ENCODE measurements around the gene CRK. TPM values are rescaled to one million over a fixed set of nuclear protein-coding genes. Genes with fewer than 3 reads are reported as not detected.
"Not testable (repeated sequence)": the region's sequence is repeated elsewhere in the genome, so short reads cannot be mapped to it uniquely, and the experiment has no call there.

Gene CRK
- total and polyA plus RNA-seq, 5 donors from 2014 or later: 15.3 to 33.0 (median 24.9) TPM

DNA sequence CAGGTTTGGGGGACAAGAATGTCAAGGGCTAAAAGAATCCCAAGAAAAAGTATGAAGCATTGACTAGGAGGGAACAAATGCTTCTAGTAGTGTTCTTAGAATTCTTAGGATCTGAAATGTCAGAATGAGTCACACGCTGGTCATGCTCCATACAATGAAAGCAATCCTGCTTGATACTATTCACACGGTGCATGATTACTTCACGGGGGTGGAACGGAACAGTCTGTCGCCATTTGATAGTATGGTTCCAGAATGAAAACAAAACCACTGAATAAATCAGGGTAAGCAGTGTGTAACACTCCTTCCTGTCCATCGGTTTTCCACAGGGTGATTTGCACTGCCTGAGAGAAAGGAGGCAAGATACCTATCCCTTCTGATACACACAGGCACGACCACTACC, 33.1 kb downstream of the CRK start:
- Histone ChIP-seq H3K27ac (ENCODE audit: insufficient read depth, low read length, poor library complexity, severe bottlenecking) (no peak overlapping the region), H3K9me3 (ENCODE audit: control insufficient read depth in 2 of 2, low read length in 2 of 2) (no peaks in the 10 kb centered on the region), H3K27me3 (ENCODE audit: control insufficient read depth, insufficient read depth, low read length) (no peaks in the 10 kb centered on the region), H3K4me3 (ENCODE audit: low read depth, low read length) (no peak overlapping the region), H3K4me1 (ENCODE audit: control insufficient read depth, insufficient read depth, low read length, poor library complexity, severe bottlenecking) (no peaks in the 10 kb centered on the region), H3K36me3 (ENCODE audit: control insufficient read depth, insufficient read depth, low read length) (peaks cover 37% of the 10 kb centered on the region)
- H3K27ac Mint-ChIP-seq: no peak overlapping the region
- DNase-seq (no peak), ATAC-seq (ENCODE audit: low read depth in 2 of 2) (no peak)
- H3K9me3 Mint-ChIP-seq: no peaks in the 10 kb centered on the region
- H3K27me3 Mint-ChIP-seq: no peaks in the 10 kb centered on the region
- no peak overlapping the region for H3K4me3 Mint-ChIP-seq
- H3K36me3 Mint-ChIP-seq: peaks cover 24% of the 10 kb centered on the region
- peaks cover 0 to 8% (median 6%) of the 10 kb centered on the region in 4 donors for H3K4me1 Mint-ChIP-seq

DNA sequence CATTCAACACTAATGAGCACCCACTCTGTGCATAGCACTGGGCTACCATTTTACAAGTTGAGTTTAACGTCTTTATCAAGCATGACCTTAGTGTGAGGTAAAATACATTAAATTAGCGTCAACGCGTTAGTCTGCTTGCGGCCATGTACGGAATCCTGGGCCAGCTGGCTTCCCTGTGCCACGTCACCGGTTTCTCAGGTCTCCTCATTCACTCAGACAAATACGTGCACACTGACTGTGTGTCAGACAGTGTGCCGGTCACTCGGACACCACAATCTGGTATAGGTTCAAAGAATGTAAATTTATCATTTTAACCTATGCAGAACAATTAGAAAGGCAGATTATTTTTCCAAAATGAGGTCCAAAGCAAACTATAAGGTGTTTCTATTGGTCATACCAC, 34.6 kb downstream of the CRK start:
- Histone ChIP-seq H3K4me1 (ENCODE audit: control insufficient read depth, insufficient read depth, low read length, poor library complexity, severe bottlenecking) (no peaks in the 10 kb centered on the region), H3K27ac (ENCODE audit: insufficient read depth, low read length, poor library complexity, severe bottlenecking) (no peak overlapping the region), H3K36me3 (ENCODE audit: control insufficient read depth, insufficient read depth, low read length) (peaks cover 37% of the 10 kb centered on the region), H3K9me3 (ENCODE audit: control insufficient read depth in 2 of 2, low read length in 2 of 2) (no peaks in the 10 kb centered on the region), H3K4me3 (ENCODE audit: low read depth, low read length) (no peak overlapping the region), H3K27me3 (ENCODE audit: control insufficient read depth, insufficient read depth, low read length) (no peaks in the 10 kb centered on the region)
- Mint-ChIP-seq H3K9me3 (no peaks in the 10 kb centered on the region), H3K27ac (no peak overlapping the region), H3K4me3 (no peak overlapping the region), H3K27me3 (no peaks in the 10 kb centered on the region), H3K4me1 (peaks cover 0 to 6% (median 5%) of the 10 kb centered on the region in 4 donors), H3K36me3 (peaks cover 24% of the 10 kb centered on the region)
- ATAC-seq (ENCODE audit: low read depth in 2 of 2): no peak
- DNase-seq: no peak

DNA sequence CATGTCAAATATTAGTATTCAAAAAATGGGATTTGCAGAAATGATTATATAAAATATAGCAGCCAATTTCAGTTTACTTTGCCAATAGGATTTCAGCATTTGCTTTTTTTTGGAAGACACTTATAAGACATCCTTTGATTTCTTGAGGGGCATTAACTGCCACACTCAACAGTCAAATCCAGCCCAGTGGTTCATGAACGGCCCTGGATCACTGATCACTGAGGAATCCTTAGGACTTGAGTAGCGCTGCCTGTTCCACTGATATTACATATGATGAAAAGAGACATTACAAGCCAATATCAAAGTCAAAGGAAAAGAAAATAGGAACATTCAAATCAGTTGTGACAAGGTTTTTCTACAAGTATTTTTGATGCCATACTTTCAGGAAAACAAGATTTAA, 35.1 kb downstream of the CRK start:
- Mint-ChIP-seq H3K27me3 (no peaks in the 10 kb centered on the region), H3K27ac (no peak overlapping the region), H3K4me3 (no peak overlapping the region), H3K4me1 (peaks cover 0 to 6% (median 5%) of the 10 kb centered on the region in 4 donors), H3K36me3 (peaks cover 24% of the 10 kb centered on the region), H3K9me3 (no peaks in the 10 kb centered on the region)
- DNase-seq (no peak), ATAC-seq (ENCODE audit: low read depth in 2 of 2) (no peak)
- Histone ChIP-seq H3K4me1 (ENCODE audit: control insufficient read depth, insufficient read depth, low read length, poor library complexity, severe bottlenecking) (no peaks in the 10 kb centered on the region), H3K27ac (ENCODE audit: insufficient read depth, low read length, poor library complexity, severe bottlenecking) (no peak overlapping the region), H3K36me3 (ENCODE audit: control insufficient read depth, insufficient read depth, low read length) (peaks cover 37% of the 10 kb centered on the region), H3K4me3 (ENCODE audit: low read depth, low read length) (no peak overlapping the region), H3K27me3 (ENCODE audit: control insufficient read depth, insufficient read depth, low read length) (no peaks in the 10 kb centered on the region), H3K9me3 (ENCODE audit: control insufficient read depth in 2 of 2, low read length in 2 of 2) (no peaks in the 10 kb centered on the region)

DNA sequence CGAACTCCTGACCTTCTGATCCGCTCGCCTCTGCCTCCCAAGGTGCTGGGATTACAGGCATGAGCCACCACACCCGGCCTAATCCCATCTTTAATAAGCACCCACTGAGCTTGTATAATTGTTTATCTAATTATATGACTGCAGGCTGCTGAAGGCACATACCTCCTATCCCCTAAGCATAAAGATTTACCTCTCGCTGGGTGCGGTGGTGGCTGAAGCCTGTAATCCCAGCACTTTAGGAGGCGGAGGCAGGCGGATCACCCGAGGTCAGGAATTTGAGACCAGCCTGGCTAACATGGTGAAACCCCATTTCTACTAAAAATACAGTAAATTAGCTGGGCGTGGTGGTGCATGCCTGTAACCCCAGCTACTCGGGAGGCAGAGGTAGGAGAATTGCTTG, 35.9 kb downstream of the CRK start:
- Histone ChIP-seq H3K9me3 (ENCODE audit: control insufficient read depth in 2 of 2, low read length in 2 of 2) (no peaks in the 10 kb centered on the region), H3K4me3 (ENCODE audit: low read depth, low read length) (no peak overlapping the region), H3K4me1 (ENCODE audit: control insufficient read depth, insufficient read depth, low read length, poor library complexity, severe bottlenecking) (no peaks in the 10 kb centered on the region), H3K27me3 (ENCODE audit: control insufficient read depth, insufficient read depth, low read length) (no peaks in the 10 kb centered on the region), H3K36me3 (ENCODE audit: control insufficient read depth, insufficient read depth, low read length) (peaks cover 37% of the 10 kb centered on the region), H3K27ac (ENCODE audit: insufficient read depth, low read length, poor library complexity, severe bottlenecking) (no peak overlapping the region)
- H3K27ac Mint-ChIP-seq: no peak overlapping the region
- ATAC-seq (ENCODE audit: low read depth in 2 of 2) (no peak), DNase-seq (no peak)
- no peaks in the 10 kb centered on the region for H3K9me3 Mint-ChIP-seq
- H3K4me1 Mint-ChIP-seq: peaks cover 0 to 3% (median under 1%) of the 10 kb centered on the region in 4 donors
- peaks cover 24% of the 10 kb centered on the region for H3K36me3 Mint-ChIP-seq
- H3K4me3 Mint-ChIP-seq: no peak overlapping the region
- H3K27me3 Mint-ChIP-seq: no peaks in the 10 kb centered on the region

DNA sequence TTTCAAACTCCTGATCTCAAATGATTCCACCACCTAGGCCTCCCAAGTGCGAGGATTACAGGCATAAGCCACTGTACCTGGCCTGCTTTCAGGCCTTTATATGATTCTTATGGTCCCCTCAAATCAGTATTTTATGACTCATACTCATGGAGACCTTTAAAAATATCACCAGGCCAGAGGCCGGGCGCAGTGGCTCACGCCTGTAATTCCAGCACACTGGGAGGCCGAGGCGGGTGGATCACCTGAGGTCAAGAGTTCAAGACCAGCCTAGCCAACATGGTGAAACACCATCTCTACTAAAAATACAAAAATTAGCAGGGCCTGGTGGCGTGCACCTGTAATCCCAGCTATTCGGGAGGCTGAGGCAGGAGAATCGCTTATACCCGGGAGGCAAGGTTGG, 37.6 kb downstream of the CRK start:
- H3K27ac Mint-ChIP-seq; H3K9me3 ChIP-seq (ENCODE audit: control insufficient read depth in 2 of 2, low read length in 2 of 2); H3K9me3 Mint-ChIP-seq; DNase-seq; H3K27ac ChIP-seq (ENCODE audit: insufficient read depth, low read length, poor library complexity, severe bottlenecking); H3K4me3 ChIP-seq (ENCODE audit: low read depth, low read length); ATAC-seq (ENCODE audit: low read depth in 2 of 2); H3K27me3 ChIP-seq (ENCODE audit: control insufficient read depth, insufficient read depth, low read length); H3K27me3 Mint-ChIP-seq; H3K4me3 Mint-ChIP-seq; H3K4me1 ChIP-seq (ENCODE audit: control insufficient read depth, insufficient read depth, low read length, poor library complexity, severe bottlenecking); H3K4me1 Mint-ChIP-seq: not testable (repeated sequence)
- H3K36me3 Mint-ChIP-seq: peaks cover 23% of the 10 kb centered on the region
- peaks cover 34% of the 10 kb centered on the region for H3K36me3 ChIP-seq (ENCODE audit: control insufficient read depth, insufficient read depth, low read length)

DNA sequence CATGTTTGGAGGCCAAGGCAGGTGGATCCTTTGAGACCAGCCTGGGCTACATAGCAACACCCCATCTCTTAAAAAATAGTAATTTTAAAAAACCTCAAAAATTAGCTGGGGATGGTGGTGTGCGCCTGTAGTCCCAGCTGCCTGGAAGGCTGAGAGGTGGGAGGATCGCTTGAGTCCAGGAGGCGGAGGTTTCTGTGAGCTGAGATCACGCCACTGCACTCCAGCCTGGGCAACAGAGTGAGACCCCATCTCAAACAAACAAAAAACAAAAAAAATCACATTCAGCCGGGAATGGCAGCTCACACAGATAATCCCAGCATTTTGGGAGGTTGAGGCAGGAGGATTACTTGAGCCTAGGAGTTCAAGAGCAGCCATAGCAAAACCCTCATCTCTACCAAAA, 39.6 kb downstream of the CRK start:
- Mint-ChIP-seq H3K36me3 (peaks cover 9% of the 10 kb centered on the region), H3K27ac (no peak overlapping the region), H3K9me3 (no peaks in the 10 kb centered on the region), H3K4me3 (no peak overlapping the region), H3K27me3 (no peaks in the 10 kb centered on the region), H3K4me1 (peaks cover 0 to 6% (median 0%) of the 10 kb centered on the region in 4 donors)
- H3K36me3 ChIP-seq (ENCODE audit: control insufficient read depth, insufficient read depth, low read length): peaks cover 14% of the 10 kb centered on the region
- peaks cover 3% of the 10 kb centered on the region for H3K4me1 ChIP-seq (ENCODE audit: control insufficient read depth, insufficient read depth, low read length, poor library complexity, severe bottlenecking)
- ATAC-seq (ENCODE audit: low read depth in 2 of 2) (no peak), DNase-seq (no peak)
- no peaks in the 10 kb centered on the region for H3K27me3 ChIP-seq (ENCODE audit: control insufficient read depth, insufficient read depth, low read length)
- no peak overlapping the region for H3K27ac ChIP-seq (ENCODE audit: insufficient read depth, low read length, poor library complexity, severe bottlenecking)
- H3K4me3 ChIP-seq (ENCODE audit: low read depth, low read length): no peak overlapping the region
- H3K9me3 ChIP-seq (ENCODE audit: control insufficient read depth in 2 of 2, low read length in 2 of 2): no peaks in the 10 kb centered on the region

DNA sequence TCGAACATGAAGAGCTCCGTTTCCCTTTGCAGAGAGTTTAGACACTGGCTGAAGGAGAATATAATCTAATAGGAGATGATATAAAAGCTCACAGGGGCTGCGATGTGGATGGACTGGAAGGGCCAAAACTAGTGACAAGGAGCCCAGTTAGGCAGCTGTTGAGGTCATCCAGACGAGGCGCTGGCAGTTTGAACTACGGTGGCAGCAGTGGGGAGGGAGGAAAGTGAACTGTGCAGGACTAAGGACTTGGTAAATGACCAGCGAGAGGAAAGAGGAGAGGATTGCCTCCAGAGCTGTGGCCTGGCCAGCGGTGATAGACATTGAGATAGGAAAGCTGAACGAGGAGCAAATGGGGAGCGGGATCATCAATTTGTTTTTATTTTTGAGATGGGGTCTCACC, 41.4 kb downstream of the CRK start:
- Histone ChIP-seq H3K27me3 (ENCODE audit: control insufficient read depth, insufficient read depth, low read length) (no peaks in the 10 kb centered on the region), H3K4me1 (ENCODE audit: control insufficient read depth, insufficient read depth, low read length, poor library complexity, severe bottlenecking) (peaks cover 3% of the 10 kb centered on the region), H3K9me3 (ENCODE audit: control insufficient read depth in 2 of 2, low read length in 2 of 2) (no peaks in the 10 kb centered on the region), H3K36me3 (ENCODE audit: control insufficient read depth, insufficient read depth, low read length) (peaks cover 1% of the 10 kb centered on the region), H3K27ac (ENCODE audit: insufficient read depth, low read length, poor library complexity, severe bottlenecking) (no peak overlapping the region), H3K4me3 (ENCODE audit: low read depth, low read length) (no peak overlapping the region)
- Mint-ChIP-seq H3K27me3 (no peaks in the 10 kb centered on the region), H3K4me3 (peak overlapping the region in 1 of 4 donors; percentile 22), H3K4me1 (peaks cover 0 to 6% (median 0%) of the 10 kb centered on the region in 4 donors), H3K27ac (no peak overlapping the region), H3K36me3 (peaks cover 5% of the 10 kb centered on the region), H3K9me3 (no peaks in the 10 kb centered on the region)
- no peak for DNase-seq
- ATAC-seq (ENCODE audit: low read depth in 2 of 2): no peak

DNA sequence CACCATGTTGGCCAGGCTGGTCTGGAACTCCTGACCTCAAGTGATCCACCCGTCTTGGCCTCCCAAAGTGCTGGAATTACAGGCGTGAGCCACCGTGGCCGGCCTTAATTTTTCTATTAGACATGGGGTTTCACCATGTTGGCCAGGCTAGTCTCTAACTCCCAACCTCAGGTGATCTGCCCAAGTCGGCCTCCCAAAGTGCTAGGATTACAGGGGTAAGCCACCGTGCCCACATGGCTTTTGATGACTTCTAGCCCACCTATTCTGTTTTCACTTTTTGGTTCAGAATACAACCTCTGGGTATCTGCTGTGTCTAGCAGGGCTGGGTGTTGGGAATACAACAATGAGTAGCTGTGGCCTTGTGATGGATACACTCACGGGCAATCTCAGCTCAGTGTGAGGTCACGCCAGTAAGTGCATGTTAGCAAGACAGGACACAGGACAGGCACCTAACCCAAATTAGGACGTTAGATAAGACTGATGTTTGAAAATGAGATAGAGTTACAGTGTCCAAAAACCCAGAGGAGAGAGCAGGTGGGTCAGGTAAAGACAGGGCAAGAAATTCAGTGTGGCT, 41.9 kb downstream of the CRK start:
- Mint-ChIP-seq H3K4me3 (no peak overlapping the region), H3K9me3 (no peaks in the 10 kb centered on the region), H3K36me3 (peaks cover 5% of the 10 kb centered on the region), H3K27me3 (no peaks in the 10 kb centered on the region), H3K27ac (peak overlapping the region in 1 of 3 donors; percentile 60), H3K4me1 (peaks cover 0 to 6% (median 0%) of the 10 kb centered on the region in 4 donors)
- Histone ChIP-seq H3K36me3 (ENCODE audit: control insufficient read depth, insufficient read depth, low read length) (no peaks in the 10 kb centered on the region), H3K4me1 (ENCODE audit: control insufficient read depth, insufficient read depth, low read length, poor library complexity, severe bottlenecking) (peaks cover 3% of the 10 kb centered on the region), H3K27ac (ENCODE audit: insufficient read depth, low read length, poor library complexity, severe bottlenecking) (no peak overlapping the region), H3K27me3 (ENCODE audit: control insufficient read depth, insufficient read depth, low read length) (no peaks in the 10 kb centered on the region), H3K4me3 (ENCODE audit: low read depth, low read length) (no peak overlapping the region), H3K9me3 (ENCODE audit: control insufficient read depth in 2 of 2, low read length in 2 of 2) (no peaks in the 10 kb centered on the region)
- ATAC-seq (ENCODE audit: low read depth in 2 of 2) (no peak), DNase-seq (no peak)

Measured in CD4-positive, CD25-positive, alpha-beta regulatory T cell (primary cell).